Activated CD4-positive, alpha-beta T cell treated with anti-CD3 and anti-CD28 coated beads, Interleukin-2, amount 10 ng/mL, durations not matched to agents 7 days and 5 days (primary cell): Measurements from ENCODE around the gene HOXC13. TPM values are rescaled to one million over a fixed set of nuclear protein-coding genes. Genes with fewer than 3 reads are reported as not detected.
A peak's percentile ranks its signal among the peaks of the same experiment; 100 is the strongest.

Experiments
- CTCF ChIA-PET: fragments of 350-600 bp; sonication (Branson Sonifier 250); formaldehyde crosslinking; loops from one replicate; lab custom pipeline; 2021; ENCODE audit warnings: antibody characterized with exemption; lab: Charles Lee
- POLR2A ChIA-PET: fragments of 350-600 bp; sonication (Branson Sonifier 250); formaldehyde crosslinking; loops from one replicate; lab custom pipeline; 2021; ENCODE audit warnings: antibody characterized with exemption; lab: Charles Lee
- DNase-seq: peaks from one replicate; pipeline ENCODE4 v3.0.0-alpha.2; 2020
- H3K27ac Mint-ChIP-seq: one replicate; pipeline ENCODE4 v1.8.0; 2021; ENCODE audit warnings: mild to moderate bottlenecking, moderate library complexity, mixed read lengths
- H3K27me3 Mint-ChIP-seq: one replicate; pipeline ENCODE4 v1.8.0; 2021; ENCODE audit warnings: mixed read lengths
- H3K36me3 Mint-ChIP-seq: one replicate; pipeline ENCODE4 v1.8.0; 2021; ENCODE audit warnings: low read depth, mixed read lengths
- H3K4me1 Mint-ChIP-seq: one replicate; pipeline ENCODE4 v1.8.0; 2021; ENCODE audit warnings: mixed read lengths
- H3K4me3 Mint-ChIP-seq: one replicate; pipeline ENCODE4 v1.8.0; 2021; ENCODE audit warnings: mild to moderate bottlenecking, moderate library complexity, mixed read lengths
- H3K9me3 Mint-ChIP-seq: one replicate; pipeline ENCODE4 v1.8.0; 2021; ENCODE audit warnings: mixed read lengths
- total RNA-seq, 2 experiments: library from RNA; stranded (reverse); gene quantifications; one replicate each; pipeline ENCODE4 v1.2.3, GENCODE V29; 2021

HOXC13 gene, protein sequence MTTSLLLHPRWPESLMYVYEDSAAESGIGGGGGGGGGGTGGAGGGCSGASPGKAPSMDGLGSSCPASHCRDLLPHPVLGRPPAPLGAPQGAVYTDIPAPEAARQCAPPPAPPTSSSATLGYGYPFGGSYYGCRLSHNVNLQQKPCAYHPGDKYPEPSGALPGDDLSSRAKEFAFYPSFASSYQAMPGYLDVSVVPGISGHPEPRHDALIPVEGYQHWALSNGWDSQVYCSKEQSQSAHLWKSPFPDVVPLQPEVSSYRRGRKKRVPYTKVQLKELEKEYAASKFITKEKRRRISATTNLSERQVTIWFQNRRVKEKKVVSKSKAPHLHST
- not detected for total RNA-seq

DNA sequence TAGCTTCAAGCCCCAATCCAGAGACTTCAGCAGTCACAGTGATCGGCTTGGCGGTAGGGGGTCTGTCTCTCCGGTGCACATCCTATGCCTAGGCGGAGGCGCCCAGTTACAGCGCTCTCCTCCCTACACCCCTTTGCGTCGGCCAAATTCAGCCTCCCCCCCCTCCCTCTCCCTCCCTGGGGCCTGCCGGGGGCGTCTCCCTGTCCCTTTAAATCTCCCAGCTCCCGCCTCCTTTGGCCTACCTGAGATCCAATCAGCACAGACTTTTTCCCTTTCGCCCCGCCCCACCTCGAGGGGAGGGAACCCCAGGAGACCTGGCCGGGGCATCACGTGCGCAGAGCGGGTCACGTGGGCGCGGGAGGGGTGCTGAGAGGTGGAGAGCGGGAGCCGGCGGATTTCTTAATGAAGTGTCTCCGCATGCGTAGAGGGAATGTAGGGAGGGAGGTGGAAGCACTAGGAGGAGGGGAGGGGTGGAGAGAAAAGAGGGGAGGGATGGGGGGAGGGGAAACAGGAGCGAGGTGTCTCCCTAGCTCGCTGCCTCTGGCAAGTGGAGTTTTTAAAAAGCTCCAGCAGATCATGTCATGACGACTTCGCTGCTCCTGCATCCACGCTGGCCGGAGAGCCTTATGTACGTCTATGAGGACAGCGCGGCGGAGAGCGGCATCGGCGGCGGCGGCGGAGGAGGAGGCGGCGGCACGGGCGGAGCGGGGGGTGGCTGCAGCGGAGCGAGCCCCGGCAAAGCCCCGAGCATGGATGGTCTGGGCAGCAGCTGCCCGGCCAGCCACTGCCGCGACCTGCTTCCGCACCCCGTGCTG lies at the start of gene HOXC13:
Gene HOXC13, plus strand, starts transcription at position 506 of the 815 bp plus-strand sequence. Its CDS starts 76 bp downstream, at position 582.
- H3K9me3 Mint-ChIP-seq: no peaks in the 10 kb centered on the region
- no peaks in the 10 kb centered on the region for H3K4me1 Mint-ChIP-seq
- H3K27ac Mint-ChIP-seq: peak within 1 kb of the TSS; percentile 64
- POLR2A ChIA-PET: no interaction called here
- CTCF ChIA-PET: interaction anchor here (0.6 kb wide), 1 partner anchor 69 kb away, joined by 3 read pairs; no protein-coding TSS in a partner anchor
- H3K27me3 Mint-ChIP-seq: peaks cover 91% of the 10 kb centered on the region
- peak within 1 kb of the TSS; percentile 40 for H3K4me3 Mint-ChIP-seq
- no peak for DNase-seq
- H3K36me3 Mint-ChIP-seq: no peaks in the 10 kb centered on the region

DNA sequence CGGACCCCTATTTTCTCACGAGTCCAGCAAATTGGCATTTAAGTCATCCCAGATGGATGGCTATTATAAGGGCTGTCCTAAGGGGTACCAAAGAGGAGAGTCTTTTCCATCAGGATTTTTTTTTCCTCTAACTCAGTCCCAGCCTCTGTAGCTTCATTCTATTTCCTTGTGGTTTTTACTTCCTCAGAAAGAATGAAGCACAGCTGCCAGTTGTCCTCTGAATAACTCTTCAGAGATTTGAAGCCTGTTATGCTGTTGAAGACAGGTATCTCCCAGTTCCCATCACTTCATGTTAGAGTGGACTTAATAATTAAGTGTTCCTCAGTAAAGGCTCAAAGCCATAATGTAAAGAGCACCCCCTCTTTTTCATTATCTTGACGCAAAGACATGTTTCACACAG lies 48.5 kb upstream of the HOXC13 start:
- DNase-seq: no peak
- no peak overlapping the region for H3K27ac Mint-ChIP-seq
- ChIA-PET CTCF (no interaction called here), POLR2A (no interaction called here)
- H3K4me1 Mint-ChIP-seq: no peaks in the 10 kb centered on the region
- peaks cover 61% of the 10 kb centered on the region for H3K27me3 Mint-ChIP-seq
- H3K36me3 Mint-ChIP-seq: no peaks in the 10 kb centered on the region
- H3K9me3 Mint-ChIP-seq: no peaks in the 10 kb centered on the region
- H3K4me3 Mint-ChIP-seq: no peak overlapping the region

DNA sequence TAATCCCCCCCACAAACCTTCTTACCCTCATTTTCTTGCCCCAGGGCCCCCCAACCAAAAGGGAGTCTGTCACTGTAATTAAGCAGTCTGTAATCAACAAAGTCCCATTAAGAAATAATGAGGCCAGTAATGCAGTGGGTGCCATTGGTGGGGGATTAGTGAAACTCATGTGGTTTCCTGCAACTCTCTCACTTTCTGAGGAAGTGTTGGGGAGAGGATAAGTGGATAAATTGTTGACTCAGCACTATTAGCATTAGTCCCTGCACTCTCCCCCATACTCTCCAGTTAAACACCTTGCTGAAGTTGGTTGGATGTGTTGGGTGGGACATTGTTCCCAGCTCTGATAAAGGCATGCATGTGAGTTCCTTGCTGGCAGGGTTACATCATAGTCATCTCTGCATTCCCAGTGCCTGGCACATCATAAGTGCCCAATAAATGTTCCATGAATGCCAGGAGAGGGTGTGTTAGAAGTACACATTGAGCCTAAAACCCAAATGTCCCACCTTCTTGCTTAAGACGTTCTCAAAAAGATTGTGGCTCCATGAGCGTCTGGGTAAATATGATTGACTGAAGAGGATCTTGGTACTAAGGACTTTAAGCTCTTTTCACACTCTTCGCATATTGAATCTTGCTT lies 45.8 kb upstream of the HOXC13 start:
- ChIA-PET POLR2A (no interaction called here), CTCF (no interaction called here)
- no peaks in the 10 kb centered on the region for H3K36me3 Mint-ChIP-seq
- no peaks in the 10 kb centered on the region for H3K4me1 Mint-ChIP-seq
- H3K27me3 Mint-ChIP-seq: peaks cover 47% of the 10 kb centered on the region
- no peaks in the 10 kb centered on the region for H3K9me3 Mint-ChIP-seq
- no peak overlapping the region for H3K27ac Mint-ChIP-seq
- H3K4me3 Mint-ChIP-seq: no peak overlapping the region
- no peak for DNase-seq

DNA sequence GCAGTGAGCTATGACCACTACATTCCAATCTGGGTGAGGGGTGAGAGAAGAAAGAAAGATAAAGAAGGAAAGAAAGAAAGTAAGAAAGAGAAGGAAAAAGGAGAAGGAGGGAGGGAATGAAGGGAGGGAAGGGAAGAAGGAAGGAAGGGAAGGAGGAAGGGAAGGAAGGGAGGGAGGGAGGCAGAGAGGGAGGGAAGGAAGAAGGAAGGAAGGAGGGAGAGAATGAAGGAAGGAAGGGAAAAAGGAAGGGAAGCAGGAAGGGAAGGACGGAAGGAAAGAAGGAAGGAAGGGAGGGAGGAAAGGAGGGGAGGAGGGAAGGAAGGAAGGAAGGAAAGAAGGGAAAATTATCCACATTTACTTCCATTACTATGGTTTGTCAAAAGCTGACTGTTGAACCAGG lies 39.4 kb upstream of the HOXC13 start:
- no peak for DNase-seq
- Mint-ChIP-seq H3K27me3 (peaks cover 47% of the 10 kb centered on the region), H3K27ac (no peak overlapping the region), H3K4me1 (no peaks in the 10 kb centered on the region), H3K9me3 (no peaks in the 10 kb centered on the region), H3K36me3 (no peaks in the 10 kb centered on the region), H3K4me3 (no peak overlapping the region)
- ChIA-PET POLR2A (no interaction called here), CTCF (no interaction called here)

- Mint-ChIP-seq H3K27ac (no peak overlapping the region), H3K36me3 (no peaks in the 10 kb centered on the region), H3K4me3 (no peak overlapping the region), H3K4me1 (no peaks in the 10 kb centered on the region), H3K27me3 (peaks cover 37% of the 10 kb centered on the region), H3K9me3 (no peaks in the 10 kb centered on the region)
- DNase-seq: no peak
- CTCF ChIA-PET: no interaction called here
- POLR2A ChIA-PET: no interaction called here
Measured at GRCh38 chr12:53907103-53907502, 31.5 kb upstream of the HOXC13 start.

DNA sequence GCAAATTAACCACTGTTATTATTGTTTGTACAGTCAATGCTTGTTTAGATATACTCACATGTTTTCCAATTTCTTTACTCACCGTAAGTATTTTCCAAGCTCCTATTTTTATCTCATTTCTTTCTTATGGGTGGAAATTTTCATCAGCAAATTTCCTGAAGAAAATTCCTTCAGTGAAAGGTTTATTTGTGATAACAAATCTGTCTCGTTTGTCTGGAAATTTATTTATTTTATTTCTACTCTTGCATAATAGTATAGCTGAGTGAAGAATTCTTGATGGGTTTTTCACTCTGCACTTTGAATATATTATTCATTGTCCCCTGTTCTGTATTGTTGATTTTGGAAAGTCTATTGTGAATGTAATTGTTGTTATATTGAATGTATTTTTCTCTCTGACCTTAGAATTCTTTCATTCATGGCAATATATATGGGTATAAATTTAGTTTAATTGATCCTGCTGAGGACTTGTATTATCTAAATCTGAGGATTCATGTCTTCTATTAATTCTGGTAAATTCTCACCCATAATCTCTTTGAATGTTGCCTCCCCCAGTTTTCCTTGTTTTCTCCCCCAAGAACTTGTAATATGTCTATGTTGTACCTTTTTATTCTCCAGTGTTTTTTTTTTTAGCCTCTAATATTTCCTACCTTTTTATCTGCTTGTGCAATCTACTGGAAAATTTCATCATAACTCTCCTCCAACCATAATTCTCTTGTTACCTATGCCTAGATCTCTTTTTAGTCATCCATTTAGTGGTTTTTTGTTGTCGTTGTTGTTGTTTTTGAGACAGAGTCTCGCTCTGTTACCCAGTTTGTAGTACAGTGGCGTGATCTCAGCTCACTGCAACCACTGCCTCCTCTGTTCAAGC lies 21.6 kb upstream of the HOXC13 start:
- Mint-ChIP-seq H3K27ac (no peak overlapping the region), H3K9me3 (no peaks in the 10 kb centered on the region)

DNA sequence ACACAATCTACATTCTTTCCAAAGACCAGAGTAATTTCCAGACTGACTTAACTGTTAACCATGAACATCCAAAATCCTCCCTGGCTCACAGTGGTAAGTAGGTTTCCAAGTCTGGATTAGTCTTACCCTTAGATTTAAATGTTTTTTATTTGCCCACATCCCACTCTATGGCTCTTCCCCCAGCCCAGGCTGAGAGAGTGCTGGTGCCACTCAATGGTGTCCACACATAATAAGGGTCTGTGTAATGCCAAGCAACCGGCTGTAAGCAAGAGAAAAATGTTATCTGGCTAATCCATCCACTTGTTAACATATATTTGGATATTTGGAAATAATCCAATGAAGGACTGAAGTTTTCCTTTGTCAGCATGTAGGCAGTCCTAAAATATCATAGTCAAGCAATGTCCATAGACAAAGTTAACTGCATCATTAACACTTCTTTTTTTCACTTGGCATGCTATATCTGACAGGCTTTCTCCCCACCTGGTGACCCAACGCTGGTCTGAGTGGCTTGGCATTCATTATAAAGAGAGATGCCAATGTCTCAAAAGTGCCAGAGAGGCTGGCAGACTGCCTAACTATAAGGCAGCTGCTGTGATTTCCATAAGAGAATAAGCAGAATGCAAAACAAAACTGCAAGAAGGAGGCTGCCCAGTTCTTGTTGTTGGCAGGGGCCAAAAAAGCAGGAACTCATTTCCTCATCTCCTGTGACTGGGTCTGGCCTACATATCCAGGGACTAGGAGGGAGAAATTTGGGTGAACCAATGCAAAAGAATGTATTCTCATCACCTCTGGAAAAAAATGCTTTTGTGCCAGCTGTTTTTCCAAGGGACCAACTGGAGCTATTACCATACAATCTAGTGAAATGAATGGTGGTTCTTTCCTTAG lies 13.9 kb upstream of the HOXC13 start:
- no peak for DNase-seq
- POLR2A ChIA-PET: interaction anchor here (0.6 kb wide), 1 partner anchor 113 kb away, joined by 3 read pairs; no protein-coding TSS in a partner anchor
- CTCF ChIA-PET: no interaction called here
- Mint-ChIP-seq H3K4me3 (no peak overlapping the region), H3K36me3 (no peaks in the 10 kb centered on the region), H3K27me3 (peaks cover 87% of the 10 kb centered on the region), H3K4me1 (no peaks in the 10 kb centered on the region), H3K27ac (no peak overlapping the region), H3K9me3 (no peaks in the 10 kb centered on the region)

More for the DNA sequence above, 21.6 kb upstream of the HOXC13 start:
- no peaks in the 10 kb centered on the region for H3K4me1 Mint-ChIP-seq
- no peaks in the 10 kb centered on the region for H3K36me3 Mint-ChIP-seq
- no peak for DNase-seq
- CTCF ChIA-PET: interaction anchor here (0.9 kb wide), 1 partner anchor 16 kb away, joined by 3 read pairs; no protein-coding TSS in a partner anchor
- peaks cover 58% of the 10 kb centered on the region for H3K27me3 Mint-ChIP-seq
- H3K4me3 Mint-ChIP-seq: no peak overlapping the region
- POLR2A ChIA-PET: interaction anchor here (0.7 kb wide), 1 partner anchor 667 kb away, joined by 3 read pairs; no protein-coding TSS in a partner anchor

DNA sequence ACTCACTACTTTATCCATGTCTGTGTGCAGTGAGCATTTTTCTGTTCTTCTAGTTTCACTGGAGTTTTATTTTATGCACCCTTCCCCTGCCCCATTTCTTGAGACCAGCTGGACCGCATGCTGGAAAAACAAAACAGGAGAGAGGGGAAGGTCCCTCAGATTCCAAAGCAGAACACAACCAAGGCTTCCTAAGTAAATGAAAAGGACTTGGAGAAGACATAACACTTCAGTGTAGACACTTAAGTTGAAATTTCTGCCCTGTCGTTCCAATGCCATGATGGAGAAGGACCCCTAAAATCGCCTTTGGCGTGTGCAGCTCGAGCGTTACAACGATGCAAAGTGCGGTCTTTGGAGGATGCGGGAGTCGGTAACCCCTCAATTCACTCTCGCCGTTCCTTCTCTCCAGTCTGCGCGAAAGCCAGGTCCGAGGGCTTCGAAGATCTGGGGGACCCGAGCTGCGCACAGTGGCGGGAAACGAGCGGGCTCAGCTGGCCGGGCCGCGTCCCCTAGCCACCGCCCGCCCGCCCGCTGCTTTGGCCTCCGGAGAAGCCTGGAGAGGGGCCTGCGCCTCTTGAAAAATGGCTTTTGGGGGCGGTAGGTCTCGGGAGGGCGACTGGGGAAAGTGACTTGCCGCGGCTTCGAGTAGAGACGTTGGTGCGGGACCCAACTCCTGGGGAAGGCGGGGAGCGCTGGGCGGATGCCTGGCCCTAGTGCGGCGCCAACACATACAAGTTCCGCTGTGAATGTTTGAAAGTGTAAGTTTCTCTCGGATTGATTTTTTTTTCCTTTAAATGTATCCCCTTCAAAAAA lies 11.2 kb upstream of the HOXC13 start:
- ChIA-PET CTCF (interaction anchor here (1.3 kb wide), 1 partner anchor 19 kb away, joined by 3 read pairs; no protein-coding TSS in a partner anchor), POLR2A (no interaction called here)
- H3K36me3 Mint-ChIP-seq: no peaks in the 10 kb centered on the region
- H3K27me3 Mint-ChIP-seq: peaks cover 92% of the 10 kb centered on the region
- no peak overlapping the region for H3K27ac Mint-ChIP-seq
- no peak overlapping the region for H3K4me3 Mint-ChIP-seq
- H3K9me3 Mint-ChIP-seq: no peaks in the 10 kb centered on the region
- no peak for DNase-seq
- H3K4me1 Mint-ChIP-seq: no peaks in the 10 kb centered on the region

GRCh38 chr12:53928054-53928835 lies 10.4 kb upstream of the HOXC13 start:
- DNase-seq: no peak
- Mint-ChIP-seq H3K27me3 (peaks cover 93% of the 10 kb centered on the region), H3K4me1 (no peaks in the 10 kb centered on the region), H3K4me3 (no peak overlapping the region), H3K9me3 (no peaks in the 10 kb centered on the region), H3K36me3 (no peaks in the 10 kb centered on the region), H3K27ac (no peak overlapping the region)
- ChIA-PET CTCF (interaction anchor here (1.4 kb wide), 1 partner anchor 13 kb away, joined by 3 read pairs; no protein-coding TSS in a partner anchor), POLR2A (no interaction called here)

DNA sequence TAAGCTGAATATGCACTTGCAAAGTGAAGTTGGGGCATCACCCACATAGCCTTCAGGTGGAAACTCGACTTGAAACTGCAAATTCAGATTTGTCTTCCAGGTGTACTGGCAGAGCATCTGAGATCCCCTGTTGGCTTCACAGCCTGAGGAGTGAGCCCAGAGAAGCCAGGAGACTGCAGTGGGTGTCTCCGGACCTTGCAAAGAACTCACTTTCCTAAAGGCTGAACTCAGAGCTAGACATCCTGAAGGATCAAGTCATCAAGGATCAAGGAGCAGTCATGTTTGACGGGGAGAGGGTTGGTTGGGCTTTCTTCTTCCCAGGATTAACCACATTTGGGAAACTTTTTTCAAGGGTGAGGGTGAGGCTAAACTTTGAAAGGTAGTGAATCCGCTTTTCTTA lies 9.1 kb upstream of the HOXC13 start:
- H3K27ac Mint-ChIP-seq: no peak overlapping the region
- DNase-seq: no peak
- H3K4me3 Mint-ChIP-seq: no peak overlapping the region
- H3K36me3 Mint-ChIP-seq: no peaks in the 10 kb centered on the region
- CTCF ChIA-PET: interaction anchor here (0.6 to 1.4 kb wide), 3 partner anchors 11 to 244 kb away, joined by 3 to 4 read pairs (median 3); no protein-coding TSS in a partner anchor
- H3K4me1 Mint-ChIP-seq: no peaks in the 10 kb centered on the region
- H3K27me3 Mint-ChIP-seq: peaks cover 95% of the 10 kb centered on the region
- H3K9me3 Mint-ChIP-seq: no peaks in the 10 kb centered on the region
- POLR2A ChIA-PET: no interaction called here
